ENCODE results near the gene ICAM3.
"Not testable (repeated sequence)": the region's sequence is repeated elsewhere in the genome, so short reads cannot be mapped to it uniquely, and the experiment has no call there.

The ICAM3 gene, protein sequence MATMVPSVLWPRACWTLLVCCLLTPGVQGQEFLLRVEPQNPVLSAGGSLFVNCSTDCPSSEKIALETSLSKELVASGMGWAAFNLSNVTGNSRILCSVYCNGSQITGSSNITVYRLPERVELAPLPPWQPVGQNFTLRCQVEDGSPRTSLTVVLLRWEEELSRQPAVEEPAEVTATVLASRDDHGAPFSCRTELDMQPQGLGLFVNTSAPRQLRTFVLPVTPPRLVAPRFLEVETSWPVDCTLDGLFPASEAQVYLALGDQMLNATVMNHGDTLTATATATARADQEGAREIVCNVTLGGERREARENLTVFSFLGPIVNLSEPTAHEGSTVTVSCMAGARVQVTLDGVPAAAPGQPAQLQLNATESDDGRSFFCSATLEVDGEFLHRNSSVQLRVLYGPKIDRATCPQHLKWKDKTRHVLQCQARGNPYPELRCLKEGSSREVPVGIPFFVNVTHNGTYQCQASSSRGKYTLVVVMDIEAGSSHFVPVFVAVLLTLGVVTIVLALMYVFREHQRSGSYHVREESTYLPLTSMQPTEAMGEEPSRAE

DNA sequence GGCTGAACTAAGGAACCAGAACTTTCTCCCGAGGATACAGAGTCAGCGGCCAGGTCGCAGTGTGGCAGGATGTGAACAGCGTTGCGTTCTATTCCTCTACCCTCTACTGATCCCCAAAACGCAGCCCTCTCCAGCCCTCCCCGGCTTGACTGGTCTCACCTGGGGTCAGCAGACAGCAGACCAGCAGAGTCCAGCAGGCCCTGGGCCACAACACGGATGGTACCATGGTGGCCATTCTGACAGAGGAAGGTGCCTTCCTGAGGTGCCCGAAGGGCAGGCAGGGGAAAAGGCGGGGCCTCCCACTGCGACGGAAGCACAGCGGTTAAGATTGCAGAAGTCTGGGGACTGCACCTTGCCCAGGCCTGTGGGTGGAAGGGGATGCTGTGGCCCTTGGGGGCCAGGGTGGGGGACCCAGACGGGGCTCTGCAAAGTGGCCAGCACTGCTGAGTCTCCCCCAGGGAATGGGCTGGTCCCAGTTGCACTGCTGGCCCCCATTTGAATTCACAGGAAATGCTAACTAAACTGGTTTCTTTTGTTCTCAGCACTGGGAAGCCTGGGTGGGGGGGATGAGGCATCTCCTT is at the start of gene ICAM3:
ICAM3 (minus strand) TSS at position 245 of the 581 bp plus-strand sequence; CDS start at position 235, 10 bp downstream.
- DNase-seq = peak; percentile 78

DNA sequence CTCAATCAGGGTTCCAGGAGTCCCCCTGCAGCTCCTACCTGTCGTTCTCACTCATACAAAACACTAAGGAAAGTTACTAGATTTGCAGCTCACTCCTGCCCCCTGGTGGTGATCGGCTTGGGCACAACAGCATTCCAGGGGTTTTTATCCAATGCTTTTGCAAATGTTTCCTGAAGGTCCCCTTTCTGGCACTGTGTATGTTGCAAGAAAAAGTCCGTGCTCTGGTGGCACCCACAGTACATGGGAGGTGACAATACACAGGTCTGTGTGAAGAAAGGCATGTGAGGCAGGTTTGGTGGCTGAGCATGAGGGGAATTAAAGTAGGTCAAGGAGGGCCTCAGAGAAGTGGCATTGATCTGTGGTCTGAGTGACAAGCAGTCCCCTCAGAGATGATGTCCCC is 49.5 kb upstream of the ICAM3 start:
- DNase-seq = peak; percentile 73

DNA sequence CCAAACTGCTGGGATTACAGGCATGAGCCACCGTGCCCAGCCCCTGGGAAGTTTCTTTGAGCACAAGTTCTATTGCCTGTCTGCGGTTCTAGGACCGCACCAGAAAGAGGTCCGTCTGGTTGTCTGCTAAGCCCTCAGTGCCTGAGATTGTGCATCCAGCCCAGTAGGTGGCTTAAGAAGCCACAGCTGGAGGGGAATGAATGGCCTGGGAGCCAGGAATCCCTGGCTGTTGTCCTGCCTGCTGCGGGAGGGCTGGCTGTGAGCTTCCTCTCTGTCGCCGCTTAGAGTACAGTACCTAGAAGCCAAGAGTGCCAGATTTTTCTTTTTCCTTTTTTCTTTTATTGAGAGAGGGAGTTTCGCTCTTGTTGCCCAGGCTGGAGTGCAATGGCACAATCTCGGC is 45.2 kb upstream of the ICAM3 start:
- no peak for DNase-seq

DNA sequence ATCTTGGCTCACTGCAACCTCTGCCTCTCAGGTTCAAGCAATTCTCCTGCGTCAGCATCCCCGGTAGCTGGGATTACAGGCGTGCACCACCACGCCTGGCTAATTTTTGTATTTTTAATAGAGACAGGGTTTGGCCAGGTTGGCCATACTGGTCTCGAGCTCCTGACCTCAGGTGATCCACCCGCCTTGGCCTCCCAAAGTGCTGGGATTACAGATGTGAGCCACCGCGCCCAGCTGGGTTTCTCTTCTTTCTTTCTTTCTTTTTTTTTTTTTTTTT is 43.7 kb upstream of the ICAM3 start:
- not testable (repeated sequence) for DNase-seq

DNA sequence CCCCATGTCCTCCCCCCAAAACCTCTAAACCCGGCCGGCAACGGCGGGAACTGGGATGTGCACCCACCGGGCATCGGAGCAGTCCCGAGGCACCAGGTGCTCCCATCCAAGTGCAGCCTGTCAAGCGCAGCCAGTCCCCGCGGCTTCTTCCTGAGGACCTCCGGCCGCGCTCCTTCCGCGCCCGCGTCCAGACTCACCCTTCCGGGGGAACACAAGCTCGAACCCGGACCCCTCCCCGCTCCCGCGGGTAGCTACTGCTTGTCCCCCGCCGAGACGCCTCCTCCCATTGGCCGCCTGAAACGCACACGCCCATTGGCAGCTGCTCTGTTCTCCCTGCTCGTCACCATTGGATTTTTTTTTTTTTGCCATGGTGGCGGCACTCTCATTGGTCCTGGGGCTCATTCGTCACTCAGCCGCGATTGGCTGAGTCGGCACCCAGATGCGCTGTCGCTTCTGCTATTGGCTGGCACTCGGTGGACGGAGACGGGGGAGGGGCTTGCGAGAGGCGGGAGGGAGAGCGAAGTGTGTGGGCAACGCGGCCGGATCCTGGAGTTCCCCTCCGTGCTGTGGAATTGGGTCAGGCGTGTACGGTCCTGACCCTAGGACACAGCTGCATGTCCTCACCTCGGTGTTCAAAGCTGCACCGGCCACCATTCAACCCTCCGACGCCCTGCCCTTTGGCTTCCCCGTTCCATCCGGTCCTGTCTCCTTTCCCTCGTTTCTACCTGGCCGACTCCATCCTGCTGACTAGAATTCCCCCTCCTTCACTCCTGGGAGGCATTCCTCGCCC is 41.1 kb upstream of the ICAM3 start, which contains the start of gene TYK2:
TYK2 (minus strand) TSS at position 260 of the 790 bp plus-strand sequence. CDS start 2,166 bp downstream, outside the sequence.
- DNase-seq = peak; percentile 98

DNA sequence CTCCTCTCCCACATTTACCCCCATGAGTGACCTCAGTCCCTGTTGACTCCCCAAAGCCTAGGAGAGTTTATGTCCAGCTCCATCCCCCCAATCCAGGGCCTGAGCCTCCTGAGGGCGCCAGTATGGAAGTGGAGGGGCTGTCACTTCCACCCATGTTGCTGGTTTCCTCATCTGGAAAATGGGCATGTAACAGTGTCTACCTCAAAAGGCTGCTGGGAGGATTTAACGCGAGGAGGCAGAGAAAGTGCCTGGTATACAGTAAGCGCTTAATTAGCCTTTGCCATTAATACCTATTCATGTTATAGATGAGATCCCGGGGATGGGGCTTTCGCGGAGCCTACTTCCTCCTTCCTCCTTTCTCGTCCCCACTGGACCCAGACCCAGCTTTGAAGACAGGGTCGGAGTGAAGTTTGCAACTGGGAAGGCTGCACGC is 40.5 kb upstream of the ICAM3 start:
- no peak for DNase-seq

DNA sequence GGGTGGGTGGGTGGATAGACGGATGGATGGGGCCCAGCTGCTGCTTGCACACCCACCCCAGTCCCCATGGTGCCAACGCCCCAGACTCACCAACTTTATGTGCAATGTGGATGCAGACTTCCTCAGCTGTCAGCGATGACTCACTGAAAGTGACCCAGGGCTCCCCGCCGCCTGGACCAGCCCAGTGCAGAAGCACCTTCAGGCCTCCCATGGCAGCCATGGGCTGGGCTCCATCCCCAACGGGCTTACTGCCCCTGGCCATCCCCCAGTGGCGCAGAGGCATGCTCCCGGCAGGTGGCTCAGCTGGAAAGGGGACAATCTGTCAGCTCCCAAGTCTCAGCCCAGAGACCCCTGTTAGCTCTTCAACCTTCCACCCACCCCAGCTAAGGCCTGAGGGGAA is 38.7 kb upstream of the ICAM3 start:
- DNase-seq = no peak

DNA sequence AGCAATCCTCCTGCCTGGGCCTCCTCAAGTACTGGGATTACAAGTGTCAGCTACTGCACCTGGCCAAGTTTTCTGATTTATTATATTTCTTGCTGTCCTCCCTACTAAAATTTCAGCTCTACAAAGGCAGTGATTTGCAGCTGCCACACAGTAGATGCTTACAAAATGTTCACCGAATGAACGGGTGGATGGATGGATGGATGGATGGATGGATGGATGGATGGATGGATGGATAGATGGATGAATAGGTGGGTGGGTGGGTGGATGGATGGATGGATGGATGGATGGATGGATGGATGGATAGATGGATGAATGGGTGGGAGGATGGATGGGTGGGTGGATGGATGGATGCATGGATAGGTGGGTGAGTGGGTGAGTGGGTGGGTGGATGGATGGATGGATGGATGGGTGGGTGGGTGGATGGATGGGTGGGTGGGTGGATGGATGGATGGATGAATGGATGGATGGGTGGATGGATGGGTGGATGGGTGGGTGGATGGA is 37.8 kb upstream of the ICAM3 start:
- not testable (repeated sequence) for DNase-seq

DNA sequence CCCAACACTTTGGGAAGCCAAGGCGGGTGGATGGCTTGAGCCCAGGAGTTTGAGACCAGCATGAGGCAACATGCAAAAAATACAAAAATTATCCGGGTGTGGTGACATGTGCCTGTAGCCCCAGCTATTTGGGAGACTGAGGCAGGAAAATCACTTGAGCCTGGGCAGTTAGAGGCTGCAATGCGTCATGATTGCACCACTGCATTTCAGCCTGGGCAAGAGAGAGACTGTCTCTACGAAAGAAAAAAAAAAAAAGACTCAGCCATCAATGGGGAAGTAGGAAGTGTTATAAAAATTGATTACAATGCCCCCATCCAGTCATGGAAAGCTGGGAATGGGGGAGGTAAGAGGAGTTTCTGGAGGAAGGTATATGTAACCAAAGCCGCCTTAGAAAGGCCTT is 35.5 kb upstream of the ICAM3 start:
- DNase-seq = no peak

DNA sequence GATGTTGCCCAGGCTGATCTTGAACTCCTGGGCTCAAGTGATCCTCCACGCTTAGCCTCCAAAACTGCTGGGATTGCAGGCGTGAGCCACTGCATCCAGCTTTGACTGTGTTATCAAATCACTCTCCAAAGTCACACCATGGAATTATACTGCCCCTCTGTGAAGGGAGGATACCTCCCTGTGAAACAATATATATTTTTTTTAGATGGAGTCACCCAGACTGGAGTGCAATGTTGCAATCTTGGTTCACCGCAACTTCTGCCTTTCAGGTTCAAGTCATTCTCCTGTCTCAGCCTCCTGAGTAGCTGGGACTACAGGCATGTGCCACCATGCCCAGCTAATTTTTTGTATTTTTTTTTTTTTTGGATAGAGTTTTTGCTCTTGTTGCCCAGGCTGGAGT is 33.3 kb upstream of the ICAM3 start:
- DNase-seq = no peak

DNA sequence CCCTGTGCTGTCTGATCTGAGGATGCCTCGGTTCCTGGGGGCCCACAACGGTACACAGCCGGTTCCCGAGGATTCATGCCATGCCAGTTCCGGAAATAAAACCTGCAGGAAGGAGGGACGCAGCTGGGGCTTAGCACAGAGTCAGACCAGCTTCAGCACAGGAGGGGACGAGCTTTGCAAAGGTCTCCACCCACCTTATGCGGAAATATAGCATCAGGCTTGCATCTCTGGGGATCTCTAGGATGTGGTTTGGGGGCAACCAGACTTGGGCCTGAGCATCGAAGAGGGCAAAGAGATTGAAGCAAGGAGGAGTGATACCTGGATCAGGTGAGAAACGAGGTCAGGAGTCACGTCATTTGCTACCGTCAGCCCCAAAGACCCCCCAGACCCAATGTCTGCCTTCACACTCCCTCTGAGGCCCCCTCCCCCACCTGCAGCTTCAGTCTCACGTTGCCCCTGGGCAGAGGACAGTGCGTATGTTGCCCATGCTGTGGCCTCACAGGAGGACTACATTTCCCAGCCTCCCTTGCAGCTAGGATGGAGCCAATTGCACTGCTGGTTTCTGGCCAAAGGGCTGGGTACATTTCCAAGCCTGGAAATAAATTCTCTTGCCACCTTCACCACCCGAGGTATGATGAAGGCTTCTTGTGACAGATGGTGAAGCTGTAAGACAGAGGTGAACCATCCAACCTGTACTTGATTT is 28.8 kb upstream of the ICAM3 start:
- DNase-seq = no peak

DNA sequence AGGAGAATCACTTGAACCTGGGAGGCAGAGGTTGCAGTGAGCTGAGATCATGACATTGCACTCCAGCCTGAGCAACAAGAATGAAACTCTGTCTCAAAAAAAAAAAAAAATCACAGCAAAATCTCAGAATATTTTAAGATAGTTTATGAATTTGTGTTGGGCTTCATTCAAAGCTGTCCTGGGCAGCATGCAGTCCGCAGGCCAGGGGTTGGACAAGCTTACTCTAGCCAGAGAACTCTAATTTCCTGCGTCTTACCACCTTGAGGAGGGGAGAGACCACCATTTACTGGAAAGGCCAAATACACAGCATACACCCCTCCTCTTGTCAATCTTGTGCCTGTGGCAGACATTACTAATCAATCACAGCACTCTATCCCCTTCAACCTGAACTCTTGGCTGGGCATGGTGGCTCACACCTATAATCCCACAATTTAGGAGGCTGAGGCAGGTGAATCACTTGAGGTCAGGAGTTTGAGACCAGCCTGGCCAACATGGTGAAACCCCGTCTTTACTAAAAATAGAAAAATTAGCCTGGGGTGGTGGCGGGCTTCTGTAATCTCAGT is 27.6 kb upstream of the ICAM3 start:
- DNase-seq = not testable (repeated sequence)

DNA sequence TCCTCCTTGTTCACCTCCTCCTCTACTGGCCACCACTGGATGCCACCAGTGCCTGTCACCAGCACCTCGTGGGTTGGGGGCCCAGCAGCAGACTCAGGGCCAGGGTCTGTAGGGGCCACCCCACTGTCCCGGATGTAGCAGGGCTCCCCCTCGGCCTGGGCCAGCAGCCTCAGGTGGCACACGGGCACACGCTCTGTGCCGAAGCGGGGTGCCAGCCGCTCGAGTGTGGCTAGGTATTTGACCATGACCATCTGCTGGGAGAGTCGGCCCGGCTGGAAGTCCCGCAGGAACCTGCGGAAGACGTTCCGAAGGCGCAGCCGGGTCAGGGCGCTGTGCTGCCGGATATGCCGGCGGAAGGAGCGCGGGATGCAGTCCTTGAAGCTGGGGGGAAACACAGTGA is 26.1 kb upstream of the ICAM3 start:
- no peak for DNase-seq

DNA sequence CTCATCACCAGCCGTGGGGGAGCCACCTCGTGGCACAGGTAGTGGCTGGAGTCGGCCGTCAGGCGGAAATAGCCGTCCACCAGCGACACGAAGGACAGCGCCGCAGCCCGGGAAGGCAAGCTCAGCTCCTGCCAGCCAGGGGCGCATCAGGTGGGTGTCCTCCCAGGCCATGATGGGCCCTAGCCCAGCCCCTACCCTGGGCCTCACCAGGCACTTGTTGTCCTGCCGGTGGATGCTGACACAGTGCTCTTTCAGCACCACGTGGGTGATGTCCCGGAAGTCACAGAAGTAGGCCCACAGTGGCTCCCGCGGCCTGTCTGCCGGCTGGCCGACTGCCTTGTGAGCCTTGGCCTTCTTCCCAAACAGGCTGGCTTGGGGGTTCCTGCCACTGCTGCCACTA is 25.2 kb upstream of the ICAM3 start:
- no peak for DNase-seq

DNA sequence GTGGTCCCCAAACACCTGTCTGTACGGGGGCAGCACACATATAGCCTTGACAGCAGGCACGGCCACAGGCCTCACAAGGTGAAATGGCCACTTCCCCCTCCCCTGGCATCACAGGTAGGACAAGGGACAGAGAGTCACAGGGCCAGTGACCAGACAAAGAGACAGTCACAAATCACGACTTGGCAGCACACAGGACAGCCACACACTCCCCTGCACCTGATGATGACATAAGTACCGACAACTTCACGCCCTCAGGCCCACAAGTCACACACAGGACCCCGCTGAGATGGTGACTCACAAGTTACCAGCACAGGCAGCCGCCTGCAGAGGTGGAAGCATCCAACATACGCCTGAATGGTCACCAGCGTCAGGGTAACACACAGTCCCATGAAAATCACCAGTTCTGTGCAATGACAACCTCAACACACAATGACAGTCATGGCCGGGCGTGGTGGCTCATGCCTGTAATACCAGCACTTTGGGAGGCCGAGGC is 24.4 kb upstream of the ICAM3 start:
- DNase-seq = no peak

DNA sequence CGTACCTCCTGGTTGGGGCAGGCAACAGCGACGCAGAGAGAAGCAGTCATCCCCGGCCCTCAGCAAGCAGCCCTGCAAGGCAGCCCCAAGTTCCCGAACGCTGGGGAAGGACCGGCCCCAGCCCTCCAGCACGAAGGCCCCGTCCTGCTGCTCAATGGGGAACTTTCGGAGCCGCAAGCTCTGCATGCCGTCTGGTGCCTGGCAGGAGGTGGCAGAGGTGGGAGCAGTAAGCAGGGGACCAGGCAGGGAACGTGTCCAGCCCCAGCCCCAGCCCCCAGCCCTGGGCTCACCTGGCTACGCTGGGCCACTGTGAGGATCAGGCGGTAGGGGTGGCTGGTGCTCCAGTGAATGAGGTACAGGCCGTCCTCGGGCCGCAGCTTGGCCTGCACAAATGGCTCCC is 22.8 kb upstream of the ICAM3 start:
- no peak for DNase-seq

DNA sequence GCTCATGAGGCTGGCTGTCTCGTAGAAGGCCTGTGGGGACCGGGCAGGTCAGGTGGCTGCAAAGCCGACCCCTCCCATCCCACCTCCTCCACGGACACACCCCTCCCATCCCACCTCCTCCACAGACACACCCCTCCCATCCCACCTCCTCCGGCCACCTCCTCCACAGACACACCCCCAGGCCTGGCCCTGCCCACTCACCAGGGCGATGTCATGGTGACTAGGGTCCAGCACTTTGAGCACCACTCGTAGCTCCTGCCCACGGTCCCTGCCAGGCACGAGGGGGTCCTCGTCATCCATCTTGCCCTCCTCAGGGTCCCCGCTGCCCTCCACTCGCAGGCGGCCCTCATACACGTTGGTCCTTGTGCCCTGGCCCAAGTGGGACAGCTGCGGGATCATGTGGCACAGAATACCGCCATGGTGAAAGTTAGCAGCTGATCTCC is 22.2 kb upstream of the ICAM3 start:
- no peak for DNase-seq

DNA sequence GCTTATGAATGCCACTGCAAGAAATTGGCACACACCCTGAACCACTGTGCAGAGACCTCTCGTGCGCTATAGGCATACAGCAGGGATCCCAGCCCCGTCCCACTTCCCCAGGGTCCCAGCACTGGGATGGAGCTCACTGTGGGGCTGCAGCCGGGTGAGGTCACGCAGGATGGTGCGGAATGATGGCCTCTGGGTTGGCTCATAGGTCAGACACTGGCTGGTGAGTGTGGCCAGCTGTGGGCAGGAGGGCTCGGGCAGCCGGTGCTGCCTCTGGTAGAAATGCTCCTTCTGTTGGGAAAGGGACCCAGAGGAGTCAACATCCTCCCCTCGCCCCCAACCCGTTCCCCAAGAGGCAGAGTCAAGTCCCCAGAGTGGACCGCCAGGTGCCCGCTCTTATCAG is 17.0 kb upstream of the ICAM3 start:
- DNase-seq = no peak

DNA sequence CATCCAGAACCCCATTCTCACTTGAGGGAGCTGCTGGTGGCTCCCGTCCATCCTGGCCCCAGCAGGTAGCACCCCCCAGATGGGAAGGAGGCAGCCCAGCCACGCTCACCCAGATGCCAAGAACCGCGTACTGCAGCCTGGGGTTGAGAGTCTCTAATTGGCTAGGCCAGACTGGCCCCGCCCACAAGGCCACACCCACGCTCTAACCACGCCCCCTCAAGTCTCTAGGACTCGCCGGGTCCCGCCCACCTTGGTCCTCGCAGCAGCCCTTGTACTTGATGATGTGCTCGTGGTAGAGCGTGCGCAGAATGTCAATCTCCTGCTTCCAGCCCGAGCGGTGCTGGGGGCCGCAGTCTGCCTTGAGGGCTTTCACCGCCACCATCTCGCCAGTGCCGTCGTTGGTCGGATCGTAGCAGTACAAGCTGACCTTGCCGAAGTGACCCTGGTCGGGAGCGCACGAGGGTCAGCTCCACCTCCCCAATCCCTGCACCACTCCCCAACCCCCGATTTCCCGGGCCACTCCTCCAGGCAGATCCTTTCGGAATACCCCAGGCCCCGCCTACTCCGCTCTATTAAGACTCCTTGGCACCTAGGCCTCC is 14.5 kb upstream of the ICAM3 start:
- peak; percentile 50 for DNase-seq

DNA sequence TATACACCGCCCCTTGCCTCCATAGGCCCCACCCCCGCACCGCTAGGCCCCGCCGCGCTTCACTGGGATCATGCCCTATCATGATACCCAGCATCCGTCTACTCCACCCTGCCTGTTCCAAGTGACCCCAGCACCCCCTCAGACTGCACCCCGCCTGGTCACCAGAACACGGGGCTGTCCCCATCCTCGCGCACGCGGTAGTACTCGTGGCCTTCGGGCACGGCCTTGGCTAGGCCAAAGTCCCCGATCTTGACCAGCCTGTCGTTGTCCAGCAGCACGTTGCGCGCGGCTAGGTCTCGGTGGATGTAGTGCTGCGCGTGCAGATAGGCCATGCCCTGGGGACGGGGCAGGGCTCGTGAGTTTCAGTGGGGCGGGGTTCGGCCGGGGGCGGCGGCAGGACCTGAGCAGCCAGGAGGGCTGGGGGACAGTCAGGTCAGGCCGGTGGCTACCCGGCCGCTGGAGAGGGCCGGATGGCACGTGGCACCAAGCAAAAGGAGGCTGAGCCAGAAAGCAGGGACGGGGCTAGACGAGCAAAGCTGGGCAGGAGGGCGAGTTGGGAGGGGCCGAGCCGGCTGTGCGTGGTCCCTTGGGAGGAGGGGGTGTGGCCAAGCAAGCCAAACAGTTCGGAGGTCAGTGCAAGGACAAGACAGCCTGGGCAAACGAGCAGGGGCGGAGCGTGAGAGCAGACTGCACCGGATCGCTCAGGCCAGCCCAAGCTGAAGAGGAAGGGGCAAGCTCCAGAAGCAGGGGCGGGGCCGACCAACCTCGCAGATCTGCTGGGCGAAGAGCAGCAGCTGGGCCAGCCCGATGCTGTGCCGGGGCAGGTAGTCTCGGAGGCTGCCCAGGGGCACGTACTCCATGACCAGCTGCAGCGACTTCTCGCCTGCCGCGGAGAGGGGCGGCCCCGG is 13.6 kb upstream of the ICAM3 start:
- DNase-seq = no peak

DNA sequence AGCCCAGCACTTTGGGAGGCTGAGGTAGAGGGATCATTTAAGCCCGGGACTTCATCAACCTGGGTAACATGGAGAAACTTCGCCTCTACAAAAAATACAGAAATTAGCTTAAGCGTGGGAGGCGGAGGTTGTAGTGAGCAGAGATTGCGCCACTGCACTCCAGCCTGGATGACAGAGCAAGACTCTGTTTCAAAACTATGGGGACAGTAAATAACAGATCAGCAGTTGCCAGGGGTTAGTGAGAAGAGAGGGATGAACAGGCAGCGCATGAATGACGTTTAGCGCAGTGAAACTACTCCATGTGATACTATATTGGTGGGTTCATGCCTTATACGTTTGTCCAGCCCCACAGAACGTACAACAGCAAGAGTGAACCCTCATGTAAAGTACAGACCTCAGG is 7.1 kb upstream of the ICAM3 start:
- no peak for DNase-seq

All from activated CD4-positive, alpha-beta T cell treated with anti-CD3 and anti-CD28 coated beads, Interleukin-2, amount 50 U/mL, for 16 hours (primary cell).